NT2/D1 (cell line): ENCODE data around the gene TBL1XR1.

Experiments used
- DNase-seq: peaks from one replicate; pipeline ENCODE4 v3.0.0-alpha.2; 2011; ENCODE audit warnings: low read depth, low spot score
- H3K27me3 ChIP-seq: 2 replicates; pipeline ENCODE4 v1.6.0; 2011; ENCODE audit warnings: mild to moderate bottlenecking; ENCODE audit not compliant: insufficient read length, insufficient read depth
- H3K36me3 ChIP-seq: 2 replicates; pipeline ENCODE4 v1.6.1; 2011; ENCODE audit warnings: mild to moderate bottlenecking, low read length, mixed read lengths; ENCODE audit not compliant: insufficient read depth, insufficient read length
- H3K4me1 ChIP-seq: 2 replicates; pipeline ENCODE4 v1.5.1; 2011; ENCODE audit not compliant: insufficient read depth, insufficient read length
- H3K4me3 ChIP-seq: 2 replicates; pipeline ENCODE4 v1.5.1; 2011; ENCODE audit warnings: low read depth; ENCODE audit not compliant: insufficient read length
- H3K9ac ChIP-seq: 2 replicates; pipeline ENCODE4 v1.6.0; 2011; ENCODE audit warnings: low read depth; ENCODE audit not compliant: insufficient read length
- H3K9me3 ChIP-seq: 2 replicates; pipeline ENCODE4 v1.5.1; 2011; ENCODE audit warnings: mild to moderate bottlenecking, low read length; ENCODE audit not compliant: insufficient read depth
- SUZ12 ChIP-seq: IDR thresholded peaks from 2 replicates; pipeline ENCODE4 v1.6.1; 2011; ENCODE audit not compliant: insufficient read length, insufficient read depth; ENCODE audit errors: extremely low read depth
- YY1 ChIP-seq: IDR thresholded peaks from 2 replicates; pipeline ENCODE4 v1.6.1; 2011; ENCODE audit not compliant: insufficient read length, insufficient read depth
- ZNF274 ChIP-seq: IDR thresholded peaks from 2 replicates; pipeline ENCODE4 v1.6.1; 2011; ENCODE audit warnings: mild to moderate bottlenecking, low read depth, low read length

TBL1XR1 gene

GRCh38 chr3:177231242-177231641, 34.0 kb upstream of the TBL1XR1 start:
- no peaks in the 10 kb centered on the region for H3K36me3 ChIP-seq
- H3K4me1 ChIP-seq, result no peaks in the 10 kb centered on the region
- TF ChIP-seq SUZ12 (no peak), YY1 (no peak), ZNF274 (no peak)
- peaks cover 22% of the 10 kb centered on the region for H3K9me3 ChIP-seq
- no peaks in the 10 kb centered on the region for H3K27me3 ChIP-seq
- no peak overlapping the region for H3K4me3 ChIP-seq
- H3K9ac ChIP-seq, result no peak overlapping the region
- no peak for DNase-seq

- TF ChIP-seq ZNF274, result no peak
- TF ChIP-seq SUZ12, result no peak
- no peak for TF ChIP-seq YY1
- H3K9me3 ChIP-seq, result peaks cover 22% of the 10 kb centered on the region
- DNase-seq, result no peak
- no peaks in the 10 kb centered on the region for H3K27me3 ChIP-seq
- no peak overlapping the region for H3K4me3 ChIP-seq
- no peaks in the 10 kb centered on the region for H3K4me1 ChIP-seq
- H3K9ac ChIP-seq, result no peak overlapping the region
- H3K36me3 ChIP-seq, result no peaks in the 10 kb centered on the region
Measured at GRCh38 chr3:177230641-177231040, 33.4 kb upstream of the TBL1XR1 start.

- Histone ChIP-seq H3K36me3 (no peaks in the 10 kb centered on the region), H3K9me3 (peaks cover 22% of the 10 kb centered on the region), H3K27me3 (no peaks in the 10 kb centered on the region), H3K4me1 (no peaks in the 10 kb centered on the region), H3K9ac (no peak overlapping the region), H3K4me3 (no peak overlapping the region)
- DNase-seq, result no peak
- no peak for TF ChIP-seq YY1
- no peak for TF ChIP-seq ZNF274
- TF ChIP-seq SUZ12, result no peak
Measured at GRCh38 chr3:177229791-177230190, 32.5 kb upstream of the TBL1XR1 start.

DNA sequence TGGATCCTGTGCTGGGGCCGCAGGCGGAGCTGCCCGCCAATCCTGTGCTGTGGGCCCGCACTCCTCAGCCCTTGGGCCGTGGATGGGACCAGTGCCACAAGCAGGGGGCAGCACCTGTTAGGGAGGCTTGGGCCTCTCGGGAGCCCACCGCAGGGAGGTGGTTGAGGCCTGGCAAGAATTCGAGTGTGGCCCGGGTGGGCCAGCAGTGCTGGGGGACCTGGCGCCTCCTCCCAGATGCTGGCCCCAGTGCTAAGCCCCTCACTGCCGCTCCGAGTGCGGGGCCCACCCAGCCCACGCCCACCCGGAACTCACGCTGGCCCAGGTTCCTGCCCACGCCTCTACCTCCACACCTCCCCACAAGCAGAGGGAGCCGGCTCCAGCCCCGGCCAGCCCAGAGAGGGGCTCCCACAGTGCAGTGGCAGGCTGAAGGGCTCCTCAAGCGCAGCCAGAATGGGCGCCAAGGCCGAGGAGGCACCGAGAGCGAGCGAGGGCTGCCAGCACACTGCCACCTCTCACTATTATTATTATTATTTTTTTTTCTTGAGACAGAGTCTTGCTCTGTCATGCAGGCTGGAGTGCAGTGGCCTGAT, 31.4 kb upstream of the TBL1XR1 start:
- Histone ChIP-seq H3K9me3 (peaks cover 22% of the 10 kb centered on the region), H3K36me3 (no peaks in the 10 kb centered on the region), H3K4me3 (no peak overlapping the region), H3K27me3 (no peaks in the 10 kb centered on the region), H3K4me1 (no peaks in the 10 kb centered on the region), H3K9ac (no peak overlapping the region)
- no peak for TF ChIP-seq SUZ12
- TF ChIP-seq YY1, result no peak
- TF ChIP-seq ZNF274, result no peak
- DNase-seq, result no peak

GRCh38 chr3:177224414-177224813, 27.1 kb upstream of the TBL1XR1 start:
- no peak for DNase-seq
- TF ChIP-seq SUZ12 (no peak), ZNF274 (no peak), YY1 (no peak)

DNA sequence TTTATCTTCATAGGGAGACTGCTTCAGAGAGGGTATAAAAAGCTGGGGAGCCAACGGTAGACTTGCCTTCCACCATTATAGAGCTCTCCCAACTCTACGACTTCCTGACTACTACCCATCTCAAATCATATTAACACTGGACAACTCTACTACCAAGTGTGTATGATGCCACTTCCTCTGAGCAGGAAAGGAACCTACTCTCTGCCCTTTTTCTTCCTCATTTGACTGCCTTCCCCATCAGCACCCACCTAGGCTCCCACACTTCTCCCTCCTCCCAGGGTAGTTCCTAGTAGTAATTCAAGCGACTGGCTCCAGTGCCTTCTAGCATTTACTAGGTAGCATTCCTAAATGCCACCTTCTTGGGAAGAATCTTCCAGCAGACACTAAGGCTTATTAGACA, 24.5 kb upstream of the TBL1XR1 start:
- no peaks in the 10 kb centered on the region for H3K36me3 ChIP-seq
- H3K4me1 ChIP-seq, result no peaks in the 10 kb centered on the region
- H3K9ac ChIP-seq, result no peak overlapping the region
- no peaks in the 10 kb centered on the region for H3K9me3 ChIP-seq
- DNase-seq, result no peak
- no peak for TF ChIP-seq YY1
- TF ChIP-seq SUZ12, result no peak
- no peak for TF ChIP-seq ZNF274
- no peak overlapping the region for H3K4me3 ChIP-seq
- H3K27me3 ChIP-seq, result no peaks in the 10 kb centered on the region

More at GRCh38 chr3:177224414-177224813, 27.1 kb upstream of the TBL1XR1 start:
- Histone ChIP-seq H3K4me1 (no peaks in the 10 kb centered on the region), H3K9ac (no peak overlapping the region), H3K4me3 (no peak overlapping the region), H3K9me3 (peaks cover 16% of the 10 kb centered on the region), H3K27me3 (no peaks in the 10 kb centered on the region), H3K36me3 (no peaks in the 10 kb centered on the region)

- no peaks in the 10 kb centered on the region for H3K9me3 ChIP-seq
- DNase-seq, result no peak
- no peak overlapping the region for H3K4me3 ChIP-seq
- no peak for TF ChIP-seq YY1
- no peak for TF ChIP-seq ZNF274
- TF ChIP-seq SUZ12, result no peak
- no peaks in the 10 kb centered on the region for H3K4me1 ChIP-seq
- H3K9ac ChIP-seq, result no peak overlapping the region
- H3K27me3 ChIP-seq, result no peaks in the 10 kb centered on the region
- H3K36me3 ChIP-seq, result no peaks in the 10 kb centered on the region
Measured at GRCh38 chr3:177220136-177220974, 23.1 kb upstream of the TBL1XR1 start.
